T-helper 22 cell (primary cell): ENCODE results near the gene PRELP.
"Not testable (repeated sequence)": the region's sequence is repeated elsewhere in the genome, so short reads cannot be mapped to it uniquely, and the experiment has no call there.

ENCODE experiments used
- DNase-seq: peaks from one replicate; pipeline ENCODE4 v3.0.0-alpha.2; 2020; ENCODE audit warnings: low read depth

Gene PRELP

DNA sequence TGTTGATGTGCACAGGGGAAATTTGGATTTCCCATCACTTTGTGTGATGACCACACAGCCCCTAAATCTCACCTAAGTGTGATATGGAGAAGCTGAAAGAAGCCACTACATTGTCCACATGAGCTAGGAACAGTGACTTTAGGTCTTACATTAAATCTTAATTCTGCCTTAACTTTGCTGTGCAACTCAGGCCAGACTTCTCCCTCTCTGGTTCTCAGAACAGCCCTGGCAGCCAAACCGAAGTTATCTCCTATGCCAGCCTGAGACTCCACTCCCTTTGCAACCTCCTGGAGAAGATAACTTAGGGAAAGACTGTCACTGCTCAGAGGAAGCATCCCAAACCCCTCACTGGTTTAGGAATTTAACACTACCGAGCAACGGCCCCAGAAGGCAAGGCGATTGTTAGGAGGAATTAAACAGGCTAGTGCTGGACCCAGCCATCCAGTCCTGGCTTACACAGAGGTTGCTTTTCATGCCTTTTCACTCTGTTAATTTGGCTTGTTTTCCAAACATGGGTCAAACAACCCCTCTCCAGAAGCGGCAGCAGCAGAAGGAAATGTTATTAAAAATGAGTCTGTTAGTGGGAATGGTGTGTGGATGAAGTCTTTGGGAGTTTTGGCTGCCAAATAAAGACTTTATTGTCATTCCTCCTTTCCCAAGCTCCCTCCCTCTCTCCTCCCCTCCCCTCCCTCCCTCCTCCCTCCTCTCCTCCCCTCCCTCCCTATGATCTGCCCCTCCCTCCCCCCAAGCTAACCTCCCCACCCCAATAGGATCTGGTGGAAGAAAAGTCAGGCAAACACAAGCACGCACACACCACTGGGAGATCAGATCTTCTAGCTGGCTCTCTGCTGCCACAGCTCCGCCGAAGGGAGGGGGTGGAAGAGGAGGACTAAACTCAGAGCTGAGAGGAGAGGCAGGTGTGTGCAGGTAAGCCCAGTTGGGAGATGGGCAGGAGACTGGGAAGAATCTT is at the start of gene PRELP:
TSS of gene PRELP (plus strand) at position 795 of the 970 bp plus-strand sequence. CDS start 7,379 bp downstream, outside the sequence.
- DNase-seq, result no peak

DNA sequence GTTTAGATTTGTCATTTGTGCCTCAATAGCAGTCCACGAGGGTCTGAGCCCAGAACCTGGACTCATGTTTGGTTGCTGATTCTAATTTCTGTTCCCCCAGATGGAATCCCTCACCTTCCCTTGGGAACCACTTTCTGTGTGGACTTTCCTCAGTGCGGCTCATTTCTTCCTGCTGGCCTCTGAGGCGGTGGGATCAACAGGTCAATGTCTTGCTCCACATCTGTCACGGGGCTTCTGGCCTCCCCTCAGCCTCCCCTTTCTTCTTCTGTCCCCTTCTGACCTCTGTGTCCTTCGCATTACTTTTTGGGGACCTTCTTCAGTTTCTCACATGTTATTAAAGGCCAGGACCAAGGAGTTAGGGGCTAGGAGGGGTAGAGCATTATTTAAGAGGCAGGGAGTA is 49.2 kb upstream of the PRELP start:
- no peak for DNase-seq

DNA sequence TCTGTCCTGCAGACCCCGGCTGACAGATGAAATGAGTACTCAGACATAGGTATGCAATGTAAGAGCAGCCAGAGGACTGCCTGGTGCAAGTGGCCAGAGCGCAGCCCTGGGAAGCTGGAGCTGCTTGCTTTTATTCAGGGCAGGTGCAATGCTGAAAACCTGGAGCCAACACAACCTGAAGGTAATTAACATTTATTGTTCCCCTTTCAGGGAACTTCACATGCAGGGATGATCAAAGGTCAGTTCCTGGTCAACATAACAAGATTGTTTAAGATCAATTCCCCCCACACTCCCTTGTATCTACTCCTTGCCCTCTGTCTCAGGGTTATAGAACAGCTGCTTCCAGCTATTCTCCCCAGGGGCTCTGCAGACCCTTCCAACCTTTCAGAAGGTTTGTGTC is 48.7 kb upstream of the PRELP start:
- DNase-seq, result no peak

DNA sequence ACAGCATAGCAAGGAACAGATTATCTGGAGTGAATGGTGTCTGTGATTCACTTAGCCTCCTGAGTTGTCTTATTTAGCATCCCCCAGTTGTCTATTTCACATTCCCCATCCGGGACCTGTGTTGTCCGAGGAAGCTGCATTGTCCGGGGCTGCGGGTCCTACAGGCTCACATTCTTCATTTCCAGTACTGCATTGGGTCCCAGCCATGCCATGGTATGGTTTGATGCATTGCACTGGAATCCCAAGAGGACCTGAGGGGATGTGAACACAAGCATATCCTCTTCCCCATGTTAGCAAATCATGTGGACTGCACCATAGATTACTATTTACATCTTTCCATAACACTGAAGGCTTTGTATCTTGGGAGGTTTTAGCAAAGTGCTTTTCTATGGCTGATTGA is 48.2 kb upstream of the PRELP start:
- no peak for DNase-seq

DNA sequence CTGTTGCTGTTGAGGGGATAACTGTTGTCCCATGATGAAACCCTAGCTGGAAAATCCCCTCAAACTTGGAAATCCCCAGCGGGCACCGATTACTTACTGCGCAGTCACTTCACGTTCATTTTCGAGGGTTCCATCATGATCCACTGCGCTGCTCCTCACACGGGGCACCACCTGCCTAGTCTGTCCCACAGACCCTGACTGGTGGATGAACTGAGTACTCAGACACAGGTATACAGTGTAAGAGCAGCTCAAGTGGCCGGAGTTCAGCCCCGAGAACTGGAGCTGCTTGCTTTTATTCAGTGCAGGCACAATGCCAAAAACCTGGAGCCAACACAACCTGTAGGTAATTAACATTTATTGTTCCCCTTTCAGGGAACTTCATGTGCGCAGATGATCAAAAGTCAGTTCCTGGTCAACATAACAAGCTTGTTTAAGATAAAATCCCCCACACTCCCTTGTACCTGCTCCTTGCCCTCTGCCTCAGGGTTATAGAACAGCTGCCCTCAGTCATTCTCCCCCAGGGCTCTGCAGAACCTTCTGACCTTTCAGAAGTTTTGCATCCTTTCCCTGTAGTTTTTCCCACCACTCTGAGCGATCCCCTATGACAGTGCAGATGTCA is 46.5 kb upstream of the PRELP start:
- no peak for DNase-seq

DNA sequence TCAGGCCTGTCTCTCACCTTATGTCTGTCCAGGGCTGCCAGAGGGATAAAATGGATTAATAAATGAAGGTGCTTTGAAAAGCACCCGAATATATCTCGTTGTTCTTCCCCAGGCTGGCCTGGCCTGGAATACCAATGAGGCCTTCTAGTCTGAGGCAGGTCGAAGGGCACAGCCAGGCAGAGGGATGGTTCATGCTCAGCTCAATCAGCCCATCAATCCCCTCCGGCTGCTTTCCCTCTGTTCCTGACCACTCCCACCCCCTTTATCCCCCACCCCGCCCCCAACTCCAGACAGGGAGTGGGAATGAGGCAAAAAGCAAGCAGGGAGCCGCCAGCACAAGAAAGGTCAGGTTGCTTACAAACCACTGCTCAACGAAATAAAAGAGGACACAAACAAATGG is 40.0 kb upstream of the PRELP start:
- no peak for DNase-seq

DNA sequence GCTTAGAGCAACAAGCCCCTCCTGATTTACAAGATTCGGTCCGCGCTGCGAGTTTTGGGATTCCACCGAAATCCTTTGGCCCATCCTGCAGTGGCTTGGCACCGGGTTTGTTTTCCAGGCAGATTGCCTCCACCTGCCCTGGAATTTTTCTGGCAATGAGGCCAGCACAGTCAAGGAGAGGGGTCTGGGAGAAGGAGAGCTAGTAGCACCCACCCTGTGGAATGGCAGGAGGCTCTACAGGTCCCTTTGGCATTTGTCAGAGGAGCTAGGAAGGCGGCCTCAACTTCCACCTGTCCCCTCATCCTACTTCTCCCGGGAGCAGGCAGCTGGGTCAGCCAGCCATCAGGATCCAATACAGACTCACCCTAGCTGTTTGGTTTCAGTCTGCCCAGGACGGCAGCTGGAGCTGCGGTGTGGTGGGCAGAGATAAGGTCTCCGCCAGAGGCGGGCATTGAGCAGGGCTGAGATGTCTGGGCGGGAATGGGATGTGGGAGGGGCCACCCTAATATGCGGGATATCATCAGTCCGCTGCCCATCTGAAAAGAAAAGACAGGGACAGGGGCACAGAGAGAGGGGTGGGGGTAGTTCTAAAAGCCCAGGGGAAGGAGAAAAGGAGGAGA is 37.8 kb upstream of the PRELP start:
- DNase-seq, result no peak

DNA sequence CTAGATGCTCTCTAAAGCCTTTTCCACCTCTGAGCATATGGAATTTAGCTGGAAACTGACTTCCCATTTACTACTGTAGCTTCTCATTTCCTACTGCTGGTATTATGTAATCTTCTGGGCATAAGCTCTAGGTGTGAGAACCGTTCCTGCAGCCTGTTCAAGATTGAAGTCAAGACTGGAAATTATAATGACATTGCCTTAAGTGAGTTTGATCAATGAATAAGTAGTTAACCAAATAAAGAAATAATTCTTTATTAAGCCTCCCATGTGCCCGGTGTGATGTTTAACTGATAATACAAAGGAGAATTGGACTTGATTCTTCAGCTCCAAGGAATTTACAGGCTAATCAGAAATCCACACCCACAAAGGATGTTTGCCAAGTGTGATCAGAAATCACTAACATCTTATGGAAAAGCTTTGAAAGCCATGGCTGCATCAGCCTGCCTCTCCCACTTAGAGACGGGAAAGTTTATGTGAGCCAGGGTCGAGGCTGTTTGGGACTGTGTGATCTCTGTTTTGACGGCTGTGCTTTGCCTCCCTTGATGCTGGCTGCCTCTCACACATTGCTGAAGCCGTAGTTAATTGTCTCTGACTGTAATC is 36.4 kb upstream of the PRELP start:
- DNase-seq, result no peak

DNA sequence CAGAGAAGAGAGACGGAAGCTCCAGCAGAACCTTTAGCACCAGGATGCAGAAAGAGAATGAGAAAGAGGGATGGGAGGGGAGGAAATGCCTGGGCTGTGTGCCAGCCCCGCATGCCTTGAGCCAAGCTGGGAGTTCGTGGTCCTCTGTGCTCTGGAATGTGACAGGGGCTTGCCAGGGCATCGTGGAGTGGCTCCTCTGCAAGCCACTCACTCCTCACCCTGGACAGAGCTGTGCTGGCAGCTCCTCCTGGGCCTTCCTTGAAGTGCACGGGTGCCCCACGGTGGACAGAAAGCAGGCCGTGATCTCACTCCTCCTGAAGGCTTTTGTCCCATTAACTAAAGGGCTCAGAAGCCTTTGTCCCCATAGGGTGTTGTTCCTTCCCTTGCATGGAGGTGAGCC is 34.8 kb upstream of the PRELP start:
- DNase-seq, result no peak

DNA sequence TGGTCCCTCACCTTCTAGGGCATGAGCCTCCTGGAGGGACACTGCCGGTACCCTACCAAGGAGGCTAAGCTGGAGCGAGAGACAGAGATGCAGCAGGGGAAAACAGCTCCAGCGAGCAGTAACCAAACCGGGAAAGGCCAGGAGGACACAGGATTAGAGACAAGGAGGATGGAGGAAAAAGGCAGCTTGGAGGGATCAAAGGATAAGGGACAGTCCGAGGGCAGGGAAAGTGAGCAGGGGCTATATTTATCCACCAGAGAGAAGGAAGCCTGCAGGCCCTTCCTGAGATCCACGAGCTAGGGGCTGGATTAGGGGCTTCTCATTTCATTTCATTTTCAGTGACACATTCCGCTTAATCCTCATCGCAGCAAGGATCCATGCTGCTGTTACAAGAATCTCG is 33.8 kb upstream of the PRELP start:
- DNase-seq, result no peak

DNA sequence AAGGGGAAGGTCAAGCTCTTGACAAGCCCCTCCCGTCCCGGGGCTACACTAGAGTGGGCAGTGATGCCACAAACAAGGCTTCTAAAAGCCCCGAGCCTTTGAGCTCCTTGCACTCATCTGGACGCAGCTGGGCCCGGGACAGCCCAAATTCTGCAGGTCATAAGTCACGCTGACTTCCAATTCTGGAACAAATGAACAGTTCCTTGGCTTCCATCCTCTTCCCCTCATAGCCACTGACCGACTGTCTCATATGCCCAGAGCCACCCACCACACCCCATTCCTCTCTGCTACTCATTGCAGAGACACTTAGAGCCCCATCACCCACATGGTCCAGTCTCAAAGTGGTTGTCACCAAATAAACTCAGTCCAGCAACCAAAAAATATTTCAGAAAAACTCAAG is 32.8 kb upstream of the PRELP start:
- DNase-seq, result no peak

DNA sequence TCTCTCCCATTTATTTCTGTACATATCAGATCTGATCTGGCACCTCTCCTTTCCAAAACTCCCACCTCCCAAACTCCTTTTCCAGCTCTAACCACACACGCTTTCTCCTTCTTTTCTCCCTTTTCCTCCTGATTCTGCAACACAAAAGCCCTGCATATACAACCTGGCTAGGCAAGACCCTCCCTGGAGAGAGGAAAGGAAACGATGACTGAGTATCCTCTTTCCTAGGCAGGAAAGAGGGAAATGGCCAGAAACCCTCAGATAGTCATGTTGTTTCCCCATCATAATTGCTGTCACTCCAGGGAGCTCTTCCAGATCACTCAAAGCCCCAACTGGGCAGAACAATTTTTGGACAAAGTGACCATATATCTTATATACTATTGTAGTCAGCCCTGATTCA is 32.3 kb upstream of the PRELP start:
- DNase-seq, result no peak

DNA sequence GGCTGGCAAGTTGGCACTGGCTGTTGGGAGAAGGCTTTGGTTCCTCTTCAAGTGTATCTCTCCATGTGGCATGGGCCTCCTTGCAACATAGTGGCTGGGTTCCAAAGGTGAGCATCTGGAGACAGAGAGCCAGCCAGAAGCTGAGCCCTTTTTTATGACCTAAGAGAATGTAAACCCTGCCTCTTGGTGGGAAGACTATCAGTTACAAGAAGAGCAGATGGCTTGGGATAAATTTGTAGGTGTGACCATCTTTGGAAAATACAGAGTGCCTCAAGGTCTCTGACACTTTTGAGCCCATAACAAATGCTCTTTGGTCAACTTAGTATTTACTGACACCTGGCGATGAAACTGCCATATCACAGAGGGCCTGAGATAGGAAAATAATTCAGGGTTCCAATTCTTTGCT is 31.4 kb upstream of the PRELP start:
- DNase-seq, result no peak

DNA sequence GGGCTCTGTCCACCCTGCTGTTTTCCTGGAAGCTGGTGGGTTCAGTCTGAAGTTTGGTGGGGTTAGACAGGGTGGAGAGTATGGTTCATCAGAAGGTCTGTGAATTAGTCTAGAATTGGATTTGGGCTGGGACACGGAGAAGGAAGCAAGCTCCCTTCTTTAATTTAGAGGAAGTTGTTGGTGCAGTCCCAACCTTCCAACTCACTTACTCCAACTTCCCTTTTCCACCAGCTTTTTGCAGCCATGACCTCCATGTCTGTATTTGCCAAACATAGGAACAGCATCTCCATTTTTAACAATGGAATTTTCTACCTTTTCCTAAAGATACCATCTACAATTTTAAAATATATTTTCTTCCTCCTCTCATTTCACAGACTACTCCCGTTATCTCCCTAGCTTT is 28.5 kb upstream of the PRELP start:
- DNase-seq, result no peak

DNA sequence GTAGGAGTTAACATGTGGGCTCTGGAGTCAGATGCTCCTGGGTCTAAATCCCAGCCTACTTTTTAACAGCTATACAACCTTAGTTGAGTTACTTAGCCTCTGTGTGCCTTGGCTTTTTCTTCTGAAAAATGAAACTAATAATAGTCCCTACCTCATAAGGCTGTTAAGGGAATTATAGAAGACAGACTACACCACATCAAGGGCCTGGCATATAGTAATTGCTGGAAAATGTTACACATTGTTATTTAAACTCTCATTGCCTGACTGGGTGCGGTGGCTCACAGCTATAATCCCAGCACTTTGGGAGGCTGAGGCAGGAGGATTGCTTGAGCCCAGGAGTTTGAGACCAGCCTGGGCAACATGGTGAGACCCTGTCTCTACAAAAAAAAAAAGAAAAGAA is 28.0 kb upstream of the PRELP start:
- DNase-seq, result not testable (repeated sequence)

DNA sequence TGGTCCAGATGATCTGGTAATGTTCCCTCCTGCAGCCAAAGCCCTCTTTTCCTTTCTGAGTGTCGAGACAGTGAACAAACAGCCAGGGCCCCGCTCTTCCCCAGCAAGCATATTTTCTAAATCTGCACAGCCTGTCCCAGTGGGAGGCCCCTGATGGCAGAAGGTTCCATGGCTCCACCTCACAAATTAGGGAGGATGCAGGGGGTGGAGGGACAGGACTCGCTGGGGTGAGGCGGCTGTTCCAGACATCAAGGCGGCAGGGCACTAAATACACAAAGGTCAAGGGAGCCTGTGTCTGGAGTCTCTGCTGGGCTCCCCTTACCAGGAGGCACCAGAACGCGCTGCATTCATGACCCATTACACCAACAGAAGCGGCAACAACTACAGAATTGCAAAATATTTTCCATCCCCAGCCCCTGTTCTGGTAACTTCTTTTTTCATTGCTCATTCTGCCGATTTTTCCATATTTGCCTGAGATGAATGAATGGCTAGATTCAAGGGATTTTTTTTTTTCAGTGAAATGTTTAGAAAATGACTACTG is 27.0 kb upstream of the PRELP start:
- DNase-seq, result no peak

DNA sequence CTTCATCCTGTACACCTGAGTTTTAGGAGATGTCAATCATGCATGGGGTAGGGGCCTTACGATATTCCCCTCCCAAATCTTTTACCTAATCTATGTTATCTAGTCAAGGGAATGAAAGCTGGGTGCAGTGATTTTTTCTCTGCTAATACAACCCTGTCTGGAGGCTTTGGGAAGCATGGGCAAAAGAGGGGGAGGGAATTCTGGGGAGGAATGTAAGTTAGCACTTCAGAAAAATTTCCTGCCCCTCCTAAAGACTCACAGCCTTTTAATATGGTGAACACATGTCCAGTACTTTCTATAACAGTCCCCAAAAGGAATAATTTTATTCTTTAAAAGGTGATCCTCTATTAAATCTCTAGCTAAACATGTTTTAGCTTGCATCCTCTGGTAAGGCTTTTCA is 25.6 kb upstream of the PRELP start:
- DNase-seq, result no peak

DNA sequence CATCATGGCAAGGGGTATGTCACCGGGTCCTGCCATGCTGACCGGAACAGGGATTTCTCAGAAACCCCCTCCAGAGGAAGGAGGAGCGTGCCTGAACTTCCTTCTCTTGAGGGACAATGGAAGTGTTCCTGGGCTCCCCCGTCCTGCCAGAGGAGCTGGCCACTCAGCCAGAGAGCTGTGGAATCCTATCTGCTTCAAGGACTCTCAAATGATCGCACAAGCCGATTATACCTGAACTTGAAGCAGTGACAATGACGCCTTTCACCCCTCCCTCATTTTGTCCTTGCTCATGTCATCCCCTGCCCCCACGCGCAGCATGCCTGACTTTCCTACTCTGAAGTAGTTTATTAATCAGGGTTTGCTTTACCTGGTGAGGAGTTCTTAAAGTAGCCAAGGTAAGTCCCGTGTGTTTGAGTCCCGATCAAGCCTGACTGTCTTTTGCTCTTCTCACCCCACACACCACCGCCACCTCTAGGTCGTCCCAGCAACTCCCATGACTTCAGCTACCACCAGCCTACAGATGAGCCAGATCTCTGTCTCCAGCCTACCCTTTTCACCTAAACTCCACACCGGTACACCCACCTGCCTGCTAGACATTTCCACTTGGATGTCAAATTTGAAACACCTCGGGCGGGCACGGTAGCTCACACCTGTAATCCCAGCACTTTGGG is 25.0 kb upstream of the PRELP start:
- no peak for DNase-seq

DNA sequence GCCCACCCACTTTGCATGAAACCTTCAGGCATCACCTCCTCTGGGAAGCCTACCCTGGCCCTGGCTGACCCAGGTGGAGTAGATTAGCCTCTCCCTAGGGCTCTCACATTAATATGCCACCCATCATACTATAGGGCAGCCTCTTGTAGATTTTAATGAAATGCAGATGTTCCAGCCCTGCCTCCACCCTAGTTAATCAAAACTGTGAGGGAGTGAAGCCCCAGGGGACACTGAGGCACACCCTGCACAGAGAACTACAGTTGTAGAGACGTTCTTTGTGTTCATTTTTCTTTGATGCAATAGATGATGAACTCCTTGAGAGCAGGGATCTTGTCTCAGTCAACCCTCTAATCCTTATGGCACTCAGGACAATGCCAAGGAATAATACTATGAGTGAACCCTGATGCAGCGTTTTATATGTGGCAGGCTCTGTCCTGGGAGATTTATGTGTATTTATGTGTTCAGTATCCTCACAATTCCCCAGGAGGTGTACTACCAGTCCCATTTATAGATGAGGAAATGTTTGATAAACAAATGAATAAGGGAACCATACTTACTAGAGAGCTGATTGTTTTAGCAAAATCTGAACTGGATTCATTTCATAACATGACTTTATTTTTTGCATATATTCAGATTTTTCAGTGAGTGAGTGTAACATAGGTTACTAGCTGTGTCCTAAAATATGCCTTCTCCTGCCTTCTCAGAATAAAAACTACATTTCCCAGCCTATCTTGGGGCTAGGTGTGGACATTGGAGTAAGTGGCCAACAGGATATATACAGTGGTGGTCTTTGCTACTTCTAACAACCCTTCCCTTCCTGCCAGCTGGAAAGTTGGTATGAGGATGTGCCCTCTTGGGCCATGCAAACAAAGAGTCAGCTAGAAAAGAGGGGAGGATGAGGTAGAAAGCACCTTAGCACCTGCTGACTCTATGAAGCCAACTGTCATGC is 23.5 kb upstream of the PRELP start:
- DNase-seq, result no peak

DNA sequence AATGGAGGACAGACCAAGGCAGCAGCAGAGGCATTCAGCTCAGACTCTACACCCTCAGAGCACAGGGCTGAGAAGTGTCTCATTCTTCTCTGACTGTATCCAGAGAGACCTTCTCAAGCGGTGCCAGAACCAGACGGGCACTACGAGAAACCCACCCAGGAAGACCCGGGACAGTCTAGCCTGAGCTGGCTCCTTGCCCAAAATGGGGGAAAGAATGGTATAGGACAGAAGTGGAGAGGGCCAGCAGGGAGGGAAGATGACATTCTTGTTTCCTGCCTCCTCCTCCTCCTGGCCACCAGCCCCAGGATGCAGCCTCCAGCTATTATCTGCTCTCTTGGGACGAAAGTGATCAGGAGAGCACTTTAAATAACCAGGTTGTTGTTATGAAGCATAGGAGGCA is 22.6 kb upstream of the PRELP start:
- DNase-seq, result no peak

DNA sequence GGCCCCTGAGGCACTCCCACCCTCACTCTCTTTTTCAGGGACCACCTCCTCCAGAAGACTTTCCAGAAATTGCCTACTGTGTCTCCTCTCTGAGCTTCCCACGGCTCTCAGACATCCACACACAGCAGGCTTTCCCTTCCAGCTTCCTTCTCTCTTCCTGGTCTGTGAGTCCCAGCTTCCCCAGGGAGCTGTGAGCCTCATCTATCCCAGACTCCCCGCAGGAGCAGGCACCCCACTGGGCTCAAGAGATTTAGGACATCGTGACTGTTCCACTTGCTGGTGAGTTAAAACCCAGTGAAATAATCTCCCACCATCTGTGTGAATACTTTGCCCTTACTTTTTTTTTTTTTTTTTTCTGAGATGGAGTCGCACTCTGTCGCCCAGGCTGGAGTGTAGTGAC is 22.0 kb upstream of the PRELP start:
- DNase-seq, result no peak
